NCI-H2227 (cell line): ENCODE results near the gene SLC38A1.

Experiments
- DNase-seq: peaks from one replicate; lab custom pipeline; 2025; ENCODE audit not compliant: unreplicated experiment; lab: John Stamatoyannopoulos, UW

The SLC38A1 gene

DNA sequence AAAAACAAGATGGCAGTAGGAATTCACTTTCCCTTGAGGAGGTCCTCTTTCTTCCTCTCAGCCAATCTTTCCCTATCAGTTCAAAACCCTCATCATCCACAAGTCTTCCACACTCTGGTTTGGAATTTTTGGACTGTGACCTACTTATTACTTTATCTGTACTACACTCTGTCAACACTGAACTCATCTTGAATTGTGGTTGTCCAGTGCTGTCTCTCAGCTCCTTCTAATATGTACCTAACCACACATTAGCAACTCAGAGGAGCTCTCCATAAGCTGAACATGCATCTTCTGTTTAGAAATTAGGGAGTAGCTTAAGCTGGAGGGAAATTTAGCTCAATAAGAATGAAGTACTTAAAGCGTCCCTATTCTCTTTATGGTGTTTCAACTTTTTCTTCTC lies 34.8 kb downstream of the SLC38A1 start:
- no peak for DNase-seq

GRCh38 chr12:46233423-46233822 lies 35.4 kb downstream of the SLC38A1 start:
- no peak for DNase-seq

- no peak for DNase-seq
Measured at GRCh38 chr12:46230983-46231382, 37.9 kb downstream of the SLC38A1 start.

DNA sequence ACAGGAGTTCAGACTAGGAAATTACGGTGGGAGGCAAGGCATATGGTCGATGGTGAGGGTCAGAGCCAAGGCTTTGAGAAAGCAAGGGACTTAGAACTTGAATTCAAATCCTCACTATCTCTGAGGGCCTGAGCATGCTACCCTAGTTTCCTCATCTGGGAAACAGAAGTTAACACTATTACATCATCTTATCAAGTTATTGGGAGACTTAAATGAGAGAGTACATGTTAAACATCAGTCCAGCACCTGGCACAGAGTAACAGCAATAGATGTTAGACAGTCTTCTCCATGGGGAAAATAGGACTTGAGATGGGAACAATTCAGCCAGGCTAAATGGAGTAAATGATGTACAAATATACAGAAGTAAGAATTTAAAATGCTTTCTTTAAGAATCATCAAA lies 38.5 kb downstream of the SLC38A1 start:
- DNase-seq = no peak

DNA sequence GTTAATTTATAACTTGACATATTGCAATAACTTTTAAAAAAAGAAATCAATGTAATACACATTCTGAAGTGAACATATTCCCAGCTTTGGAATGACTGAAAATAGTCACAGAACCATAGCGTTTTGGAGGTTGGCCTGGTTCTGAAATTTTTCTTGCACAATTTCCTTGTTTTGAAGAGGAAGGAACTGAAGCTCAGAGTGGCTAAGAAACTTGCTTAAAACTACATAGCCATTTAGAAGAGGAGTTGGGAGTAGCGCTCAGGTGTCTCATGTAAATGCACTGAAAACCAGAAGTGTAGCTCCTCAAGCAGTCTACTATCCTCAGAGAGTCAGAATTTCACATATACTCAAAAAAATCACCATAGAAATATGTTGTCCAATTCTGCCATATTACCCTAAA lies 41.2 kb downstream of the SLC38A1 start:
- DNase-seq = no peak

DNA sequence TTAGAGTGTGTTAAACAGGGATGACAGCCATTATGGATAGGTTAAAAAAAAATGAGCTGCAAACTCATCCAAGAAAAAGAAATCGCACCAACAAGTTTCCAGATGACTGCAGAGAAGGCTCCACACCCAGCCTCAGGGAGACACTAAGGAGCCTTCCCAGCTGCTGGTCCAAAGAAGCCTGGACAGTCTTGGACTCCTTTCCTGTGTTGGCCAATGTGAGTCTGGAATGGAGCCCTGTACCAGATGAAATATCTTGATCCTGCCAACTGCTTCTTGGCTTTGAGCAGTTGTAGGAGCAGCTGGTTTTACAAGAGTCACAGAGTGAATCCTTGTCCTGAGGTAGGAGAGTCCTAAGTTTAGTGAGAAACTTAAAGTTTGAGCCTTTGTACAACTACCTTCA lies 44.5 kb downstream of the SLC38A1 start:
- no peak for DNase-seq

GRCh38 chr12:46223047-46223446 lies 45.8 kb downstream of the SLC38A1 start:
- no peak for DNase-seq

DNA sequence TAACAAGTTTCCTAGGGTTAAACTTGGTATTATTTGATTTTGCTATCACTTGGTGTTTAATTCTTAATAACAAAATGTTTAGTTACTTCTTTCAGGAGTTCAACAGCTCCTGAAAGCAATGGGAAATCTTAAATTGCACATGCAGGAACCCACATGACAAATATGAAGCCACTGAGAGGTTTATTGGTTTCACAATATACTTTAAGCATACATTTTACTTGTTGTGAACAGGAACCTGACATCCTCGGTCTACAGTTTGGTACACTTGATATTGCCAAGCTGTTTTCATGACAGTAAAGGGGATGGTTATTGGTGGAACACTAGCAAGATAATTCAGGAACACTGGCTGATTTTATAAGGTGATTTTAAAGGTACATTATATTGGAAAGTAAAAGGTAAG lies 46.2 kb downstream of the SLC38A1 start:
- no peak for DNase-seq

DNA sequence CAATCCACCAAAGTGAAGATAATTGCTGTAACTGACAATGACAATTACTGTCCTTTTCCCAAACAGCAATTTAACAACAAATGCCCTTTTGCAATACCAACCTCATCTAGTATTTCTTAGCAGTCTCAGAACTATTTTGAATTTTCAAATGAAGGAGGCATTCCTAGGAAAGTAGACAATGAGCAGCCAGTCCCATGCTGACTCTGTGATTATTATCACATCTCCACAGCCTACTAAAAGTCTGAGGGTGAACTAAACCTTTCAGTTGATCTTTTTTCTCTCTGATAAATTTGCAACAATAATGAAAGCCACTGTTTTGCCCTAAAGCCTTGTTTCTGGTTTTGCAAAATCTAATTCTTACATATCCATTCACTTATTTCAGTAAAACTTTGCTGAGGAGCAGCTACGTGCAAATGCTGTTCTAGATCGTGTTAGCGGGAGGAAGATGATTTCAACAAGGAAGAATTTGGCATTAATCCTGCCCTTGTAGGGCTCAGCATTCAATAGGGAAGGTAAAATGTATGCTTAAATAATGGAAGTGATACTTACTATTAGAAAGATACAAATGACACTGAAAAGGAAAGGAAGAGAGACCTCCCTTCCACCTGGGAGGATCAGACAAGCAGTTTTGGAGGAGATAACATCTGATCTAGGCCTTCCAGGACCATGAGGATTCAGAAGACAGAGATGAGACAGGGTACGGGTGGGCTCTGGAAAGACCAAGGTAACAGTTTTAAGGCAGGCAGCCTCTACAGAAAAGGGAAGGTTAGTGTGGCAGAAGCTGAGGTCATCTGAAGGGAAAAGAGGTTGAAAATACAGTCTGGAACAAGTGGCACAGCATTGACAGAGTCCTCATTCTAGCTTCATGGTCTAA lies 47.4 kb downstream of the SLC38A1 start:
- DNase-seq = no peak

GRCh38 chr12:46219877-46220655 lies 48.8 kb downstream of the SLC38A1 start:
- no peak for DNase-seq

GRCh38 chr12:46219132-46219876 lies 49.5 kb downstream of the SLC38A1 start:
- DNase-seq = no peak

- DNase-seq = no peak
Measured at GRCh38 chr12:46218322-46219095, 50.3 kb downstream of the SLC38A1 start.

DNA sequence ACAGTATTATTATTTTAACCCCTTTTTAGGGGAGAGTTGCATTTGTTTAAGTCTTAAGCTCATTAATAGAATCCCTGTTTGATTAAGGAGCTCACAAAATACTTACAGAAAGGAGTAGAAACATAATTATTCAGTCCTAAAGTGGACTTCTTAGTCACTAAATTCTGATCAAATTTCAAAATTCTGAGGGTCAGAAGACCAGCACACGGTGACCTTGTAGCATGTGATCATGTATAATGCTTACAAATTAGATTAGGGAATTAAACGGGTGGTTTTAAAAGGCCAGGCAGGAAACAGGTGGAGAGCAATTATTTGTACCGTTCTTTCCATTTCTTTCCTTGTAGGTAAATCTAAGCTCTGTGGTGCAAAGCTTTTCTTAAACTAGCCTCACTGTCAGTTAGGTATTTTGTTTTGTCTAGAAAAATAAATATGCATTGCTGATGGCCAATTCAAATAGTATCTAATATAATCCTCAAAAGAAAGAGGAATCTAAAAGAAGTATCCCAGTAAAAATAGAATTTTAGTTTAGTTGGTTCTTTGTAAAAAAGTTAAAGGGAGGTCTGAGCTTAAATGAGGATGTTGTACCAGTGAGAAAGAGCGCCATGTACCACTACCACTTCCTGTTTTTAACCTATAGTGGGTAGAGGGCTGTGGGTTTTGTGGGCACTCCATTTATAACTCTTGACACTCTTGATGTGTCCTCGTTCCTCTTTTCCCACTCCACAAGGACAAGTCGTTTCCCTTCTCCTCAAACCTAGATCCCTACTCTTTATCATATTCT lies 51.1 kb downstream of the SLC38A1 start:
- no peak for DNase-seq

DNA sequence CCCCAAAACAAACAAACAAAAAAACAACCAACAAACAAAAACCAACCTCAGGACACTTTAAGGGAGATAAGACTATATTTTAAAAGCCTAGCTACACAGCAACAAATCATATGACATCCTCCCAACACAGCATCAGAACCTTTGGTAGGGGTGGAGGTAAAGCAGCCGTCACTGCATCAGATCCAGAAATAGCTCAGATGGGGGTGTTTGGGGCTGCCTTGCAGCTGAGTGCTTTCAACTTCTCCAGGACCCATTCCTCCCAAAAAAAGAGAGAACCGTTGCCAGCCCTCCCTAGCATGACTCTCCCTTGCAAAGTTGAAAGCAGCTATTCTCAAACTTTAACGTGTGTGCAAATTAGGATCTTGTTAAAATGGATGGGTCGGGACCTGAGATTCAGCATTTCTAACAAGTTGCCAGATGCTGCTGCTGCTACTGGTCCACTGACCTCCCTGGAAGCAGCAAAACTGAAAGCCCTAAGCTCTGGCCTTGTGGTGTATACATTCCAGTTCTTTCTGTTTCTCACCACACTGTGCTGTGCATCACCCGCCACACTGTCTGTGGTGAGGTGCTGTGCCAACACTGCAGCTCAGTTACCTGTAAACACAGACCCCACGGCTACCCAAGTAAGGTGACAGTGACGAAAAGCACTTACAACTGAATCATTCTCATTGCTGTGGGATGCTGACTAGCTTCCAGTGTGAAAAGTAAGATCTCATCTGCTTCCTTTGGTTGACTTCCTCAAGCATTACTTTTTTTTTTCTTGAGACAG lies 54.0 kb downstream of the SLC38A1 start:
- DNase-seq = no peak

- no peak for DNase-seq
Measured at GRCh38 chr12:46212108-46212982, 56.5 kb downstream of the SLC38A1 start.

GRCh38 chr12:46210873-46211439 lies 57.9 kb downstream of the SLC38A1 start:
- no peak for DNase-seq

GRCh38 chr12:46209914-46210872 lies 58.6 kb downstream of the SLC38A1 start:
- DNase-seq = peak; percentile 16
